Suprapubic skin (tissue), 4 donors: ENCODE data around the gene WIPF3. TPM values are rescaled to one million over a fixed set of nuclear protein-coding genes. Genes with fewer than 3 reads are reported as not detected.

Experiments used
- DNase-seq, 2 donors: peaks; one replicate each; pipeline ENCODE4 v3.0.0-alpha.2; 2019; ENCODE audit warnings: low spot score in 2 of 2
- H3K27ac ChIP-seq: fragments of 200-600 bp; sonication (generic); one replicate; pipeline ENCODE4 v1.5.1; 2019
- H3K27me3 ChIP-seq: fragments of 200-600 bp; sonication (generic); one replicate; pipeline ENCODE4 v1.5.1; 2019
- H3K36me3 ChIP-seq: fragments of 200-600 bp; sonication (generic); one replicate; pipeline ENCODE4 v1.5.1; 2019
- H3K4me1 ChIP-seq: fragments of 200-600 bp; sonication (generic); one replicate; pipeline ENCODE4 v1.5.1; 2019
- H3K4me3 ChIP-seq: fragments of 200-600 bp; sonication (generic); one replicate; pipeline ENCODE4 v1.5.1; 2019; ENCODE audit warnings: mild to moderate bottlenecking
- H3K9me3 ChIP-seq: fragments of 200-600 bp; sonication (generic); one replicate; pipeline ENCODE4 v1.5.1; 2019
- EP300 ChIP-seq: sonication (generic); formaldehyde crosslinking; IDR thresholded peaks from one replicate; pipeline ENCODE4 v1.6.1; 2017; ENCODE audit warnings: antibody characterized with exemption
- POLR2A ChIP-seq, 2 donors: fragments of 450-650 bp; IDR thresholded peaks; one replicate each; pipeline ENCODE4 v1.6.1; 2017; ENCODE audit warnings: antibody characterized with exemption in 2 of 2, mild to moderate bottlenecking in 2 of 2, moderate library complexity in 2 of 2
- POLR2AphosphoS5 ChIP-seq, 3 donors: sonication (generic); formaldehyde crosslinking; IDR thresholded peaks; one replicate each; pipeline ENCODE4 v1.6.1; 2017; ENCODE audit warnings: antibody characterized with exemption in 3 of 3
- WGBS: methylation state at CpG from one replicate; pipeline ENCODE4 v1.1.5; 2018; 5-methylcytosine and 5-hydroxymethylcytosine counted together
- total RNA-seq, 4 donors: library from RNA; depleted of rRNA; stranded (reverse); fragments of >200 nt; gene quantifications; one replicate each; pipeline ENCODE4 v1.1.0, GENCODE V29; 2016
- TF ChIP-seq, protein P1 (sequence below), 2 donors: fragments of 200-600 bp in 1 of 2; fragments of 450-650 bp in 1 of 2; sonication (generic) in 1 of 2; IDR thresholded peaks; one replicate each; pipeline ENCODE4 v1.5.1; 2016 to 2019; ENCODE audit warnings: antibody characterized with exemption in 2 of 2, mild to moderate bottlenecking in 1 of 2, moderate library complexity in 1 of 2

The WIPF3 gene
- total RNA-seq, 4 donors from 2014 or later: 0.30 to 1.4 (median 0.58) TPM

DNA sequence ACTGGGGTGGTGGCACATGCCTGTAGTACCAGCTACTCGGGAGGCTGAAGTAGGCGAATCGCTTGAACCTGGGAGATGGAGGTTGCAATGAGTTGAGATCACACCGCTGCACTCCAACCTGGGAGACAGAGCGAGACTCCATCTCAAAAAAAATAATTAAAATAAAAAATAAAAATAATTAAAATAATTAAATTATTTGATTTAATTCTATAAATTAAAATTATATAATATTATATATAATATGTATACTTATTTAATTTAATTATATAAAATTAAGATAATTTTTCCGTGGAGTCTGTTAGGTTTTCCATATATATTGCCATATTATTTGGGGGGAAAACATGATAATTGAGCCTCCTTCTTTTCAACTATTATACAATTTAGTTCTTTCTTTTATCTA is 12.0 kb downstream of the WIPF3 start:
- peaks cover 11% of the 10 kb centered on the region for H3K27me3 ChIP-seq
- TF ChIP-seq POLR2A (IDR thresholded peaks at IDR 0.05) (no peak), EP300 (no peak), POLR2AphosphoS5 (IDR thresholded peaks at IDR 0.05) (no peak)
- TF ChIP-seq, protein P1, sequence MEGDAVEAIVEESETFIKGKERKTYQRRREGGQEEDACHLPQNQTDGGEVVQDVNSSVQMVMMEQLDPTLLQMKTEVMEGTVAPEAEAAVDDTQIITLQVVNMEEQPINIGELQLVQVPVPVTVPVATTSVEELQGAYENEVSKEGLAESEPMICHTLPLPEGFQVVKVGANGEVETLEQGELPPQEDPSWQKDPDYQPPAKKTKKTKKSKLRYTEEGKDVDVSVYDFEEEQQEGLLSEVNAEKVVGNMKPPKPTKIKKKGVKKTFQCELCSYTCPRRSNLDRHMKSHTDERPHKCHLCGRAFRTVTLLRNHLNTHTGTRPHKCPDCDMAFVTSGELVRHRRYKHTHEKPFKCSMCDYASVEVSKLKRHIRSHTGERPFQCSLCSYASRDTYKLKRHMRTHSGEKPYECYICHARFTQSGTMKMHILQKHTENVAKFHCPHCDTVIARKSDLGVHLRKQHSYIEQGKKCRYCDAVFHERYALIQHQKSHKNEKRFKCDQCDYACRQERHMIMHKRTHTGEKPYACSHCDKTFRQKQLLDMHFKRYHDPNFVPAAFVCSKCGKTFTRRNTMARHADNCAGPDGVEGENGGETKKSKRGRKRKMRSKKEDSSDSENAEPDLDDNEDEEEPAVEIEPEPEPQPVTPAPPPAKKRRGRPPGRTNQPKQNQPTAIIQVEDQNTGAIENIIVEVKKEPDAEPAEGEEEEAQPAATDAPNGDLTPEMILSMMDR (IDR thresholded peaks at IDR 0.05): no peak
- no peak overlapping the region for H3K27ac ChIP-seq
- H3K4me1 ChIP-seq: no peaks in the 10 kb centered on the region
- WGBS: 97% methylated on average over 6 of the region's 6 CpGs
- H3K4me3 ChIP-seq: no peak overlapping the region
- H3K36me3 ChIP-seq: no peaks in the 10 kb centered on the region
- no peak for DNase-seq
- no peaks in the 10 kb centered on the region for H3K9me3 ChIP-seq

DNA sequence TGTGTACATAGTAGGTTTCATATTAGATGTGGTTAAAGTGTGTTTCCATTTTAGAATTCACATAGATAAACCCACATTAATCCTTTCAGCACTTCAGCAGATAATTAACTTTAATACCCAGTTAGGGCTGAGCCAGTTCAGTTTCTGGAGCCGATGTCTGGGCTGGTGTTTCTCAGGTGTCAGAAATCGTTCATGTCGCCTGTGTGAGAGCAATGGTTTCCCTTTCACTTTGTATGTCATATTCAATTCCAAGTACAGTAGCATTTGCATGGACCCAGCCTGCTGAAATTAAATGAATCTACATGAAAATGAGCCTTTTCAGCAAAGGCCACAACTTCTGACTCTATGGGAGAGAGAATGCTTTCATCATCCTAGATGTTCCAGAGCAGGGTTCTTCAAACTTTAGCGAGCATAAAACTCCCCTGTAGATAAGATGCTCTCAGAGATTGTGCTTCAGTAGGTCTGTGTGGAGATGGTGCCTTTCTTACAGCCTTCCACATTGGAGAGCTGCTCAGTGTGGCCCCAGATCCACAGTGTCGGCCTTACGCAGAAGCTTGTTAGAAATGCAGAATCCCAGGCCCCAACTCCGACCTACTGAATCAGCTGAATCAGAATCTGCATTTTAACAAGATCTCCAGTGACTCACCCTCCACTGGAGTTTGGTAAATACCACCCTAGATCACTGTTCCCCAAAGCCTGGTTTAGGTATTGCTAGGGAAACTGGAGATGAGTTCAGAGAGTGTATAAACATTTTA is 19.6 kb downstream of the WIPF3 start:
- WGBS: 87% methylated on average over 7 of the region's 7 CpGs
- no peak overlapping the region for H3K4me3 ChIP-seq
- H3K36me3 ChIP-seq: no peaks in the 10 kb centered on the region
- H3K4me1 ChIP-seq: no peaks in the 10 kb centered on the region
- no peak for DNase-seq
- peaks cover 5% of the 10 kb centered on the region for H3K27me3 ChIP-seq
- H3K9me3 ChIP-seq: no peaks in the 10 kb centered on the region
- H3K27ac ChIP-seq: no peak overlapping the region
- TF ChIP-seq POLR2AphosphoS5 (IDR thresholded peaks at IDR 0.05) (no peak), POLR2A (IDR thresholded peaks at IDR 0.05) (no peak)

DNA sequence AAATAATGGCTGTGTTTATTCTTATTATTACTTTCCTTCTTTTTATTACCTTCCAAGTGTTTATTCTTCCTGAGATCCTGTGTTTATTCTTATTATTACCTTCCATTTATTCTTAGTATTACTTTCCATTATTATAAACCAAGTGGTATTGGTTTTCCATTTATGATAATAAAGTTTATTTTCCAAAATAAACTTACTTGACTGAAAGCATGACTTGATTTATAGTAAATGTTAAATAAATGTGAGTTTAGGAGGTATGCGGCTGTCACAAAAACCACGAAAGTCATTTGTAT is 20.2 kb downstream of the WIPF3 start:
- H3K36me3 ChIP-seq: no peaks in the 10 kb centered on the region
- H3K4me1 ChIP-seq: no peaks in the 10 kb centered on the region
- H3K4me3 ChIP-seq: no peak overlapping the region
- no peak overlapping the region for H3K27ac ChIP-seq
- no peaks in the 10 kb centered on the region for H3K9me3 ChIP-seq
- H3K27me3 ChIP-seq: no peaks in the 10 kb centered on the region
- 93% methylated on average over 2 of the region's 2 CpGs for WGBS
- TF ChIP-seq POLR2A (IDR thresholded peaks at IDR 0.05) (no peak), POLR2AphosphoS5 (IDR thresholded peaks at IDR 0.05) (no peak)
- TF ChIP-seq, protein P1 (IDR thresholded peaks at IDR 0.05): no peak
- DNase-seq: no peak

DNA sequence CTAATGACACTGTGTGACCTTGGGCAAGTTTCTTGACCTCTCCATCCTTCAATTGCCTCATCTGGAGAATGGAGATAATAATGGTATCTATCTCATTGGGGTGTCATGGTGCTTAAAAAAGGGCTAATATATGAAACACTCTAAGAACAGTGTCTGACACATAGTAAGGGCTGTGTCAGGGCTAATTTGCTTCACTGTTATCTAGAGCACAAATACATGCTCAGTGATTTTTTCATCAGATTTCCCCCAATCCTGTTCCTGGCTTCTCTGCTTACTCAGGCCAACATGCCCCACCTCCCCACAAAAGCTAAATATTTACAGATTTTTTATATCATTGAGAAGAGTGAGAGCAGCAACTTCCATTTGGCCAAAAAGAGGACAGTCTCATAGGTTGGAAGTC is 20.6 kb downstream of the WIPF3 start:
- H3K36me3 ChIP-seq: no peaks in the 10 kb centered on the region
- TF ChIP-seq POLR2A (IDR thresholded peaks at IDR 0.05): no peak
- TF ChIP-seq, protein P1 (IDR thresholded peaks at IDR 0.05): no peak
- TF ChIP-seq EP300: no peak
- no peak for TF ChIP-seq POLR2AphosphoS5 (IDR thresholded peaks at IDR 0.05)
- no peak overlapping the region for H3K27ac ChIP-seq
- no peak overlapping the region for H3K4me3 ChIP-seq
- no peaks in the 10 kb centered on the region for H3K9me3 ChIP-seq
- DNase-seq: no peak
- no peaks in the 10 kb centered on the region for H3K27me3 ChIP-seq
- no peaks in the 10 kb centered on the region for H3K4me1 ChIP-seq

DNA sequence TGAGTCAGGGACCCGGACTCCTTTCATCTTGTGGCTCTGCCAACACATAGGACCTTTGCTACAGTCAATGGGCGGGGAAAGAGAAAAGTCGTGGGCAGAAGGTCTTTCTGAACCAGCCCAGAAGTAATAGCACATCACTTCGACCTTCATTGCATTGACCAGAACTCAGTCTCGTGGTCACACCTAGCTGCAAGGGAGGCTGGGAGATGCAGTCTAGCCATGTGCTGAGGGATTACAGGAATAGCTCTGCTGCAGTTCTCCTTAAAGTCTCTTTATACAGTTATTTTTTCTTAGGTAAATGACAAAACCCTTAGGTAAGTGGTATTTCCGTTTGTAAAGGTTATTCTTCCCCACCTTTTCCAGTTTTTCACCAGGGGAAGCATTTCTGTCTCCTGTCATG is 25.4 kb downstream of the WIPF3 start:
- Histone ChIP-seq H3K27me3 (peaks cover 11% of the 10 kb centered on the region), H3K9me3 (no peaks in the 10 kb centered on the region), H3K4me1 (no peaks in the 10 kb centered on the region), H3K36me3 (no peaks in the 10 kb centered on the region), H3K27ac (no peak overlapping the region), H3K4me3 (no peak overlapping the region)
- 82% methylated on average over 6 of the region's 6 CpGs for WGBS
- DNase-seq: no peak
- TF ChIP-seq POLR2A (IDR thresholded peaks at IDR 0.05) (no peak), EP300 (no peak), POLR2AphosphoS5 (IDR thresholded peaks at IDR 0.05) (no peak)
- TF ChIP-seq, protein P1 (IDR thresholded peaks at IDR 0.05): no peak

DNA sequence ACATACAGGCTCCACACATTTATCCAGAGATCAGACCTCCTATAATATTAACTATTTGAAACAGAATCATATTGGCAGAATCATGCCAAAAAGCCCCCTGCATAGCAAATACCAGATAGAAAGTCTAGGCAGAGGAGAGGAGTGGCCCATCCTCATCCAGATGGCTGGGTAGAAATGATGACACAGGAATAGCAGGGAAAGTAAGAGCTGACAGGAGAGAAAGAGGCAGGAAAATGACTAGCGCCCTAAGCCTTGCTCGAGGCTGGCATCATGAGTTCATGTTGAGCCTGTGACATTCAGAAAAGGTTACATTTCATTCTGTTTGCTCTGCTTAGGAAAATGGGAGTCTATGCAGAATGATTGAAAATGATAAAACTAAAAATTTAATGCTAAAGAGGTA is 27.6 kb downstream of the WIPF3 start:
- 73% methylated on average over 2 of the region's 2 CpGs for WGBS
- no peak for DNase-seq
- Histone ChIP-seq H3K27me3 (peaks cover 11% of the 10 kb centered on the region), H3K36me3 (no peaks in the 10 kb centered on the region), H3K27ac (no peak overlapping the region), H3K4me3 (no peak overlapping the region), H3K9me3 (no peaks in the 10 kb centered on the region), H3K4me1 (no peaks in the 10 kb centered on the region)
- TF ChIP-seq EP300 (no peak), POLR2AphosphoS5 (IDR thresholded peaks at IDR 0.05) (no peak), POLR2A (IDR thresholded peaks at IDR 0.05) (no peak)
- TF ChIP-seq, protein P1 (IDR thresholded peaks at IDR 0.05): no peak
